DOHH2 (cell line): Measurements from ENCODE around the gene MYO1D.

Experiments used
- H3F3A ChIP-seq: fragments of 200-600 bp; sonication (generic), shearing (Covaris generic); 2 replicates; pipeline ENCODE4 v1.6.0; 2016; ENCODE audit warnings: antibody characterized with exemption, mild to moderate bottlenecking; ENCODE audit not compliant: control insufficient read depth, insufficient read depth
- H3K27ac ChIP-seq: fragments of 200-600 bp; sonication (generic); 2 replicates; pipeline ENCODE4 v1.5.1; 2014; ENCODE audit warnings: low read depth, mild to moderate bottlenecking, low read length, moderate library complexity
- H3K27me3 ChIP-seq: fragments of 200-600 bp; sonication (generic); 2 replicates; pipeline ENCODE4 v1.6.1; 2014; ENCODE audit warnings: mild to moderate bottlenecking, low read length, mixed read lengths; ENCODE audit not compliant: control insufficient read depth
- H3K36me3 ChIP-seq: fragments of 200-600 bp; sonication (generic); 2 replicates; pipeline ENCODE4 v1.6.1; 2014; ENCODE audit warnings: mild to moderate bottlenecking, low read length, moderate library complexity, mixed read lengths; ENCODE audit not compliant: control insufficient read depth
- H3K4me1 ChIP-seq: fragments of 200-600 bp; sonication (generic); 2 replicates; pipeline ENCODE4 v1.6.1; 2014; ENCODE audit warnings: mild to moderate bottlenecking, low read length, mixed read lengths; ENCODE audit not compliant: control insufficient read depth
- H3K4me2 ChIP-seq: fragments of 200-600 bp; sonication (generic); 2 replicates; pipeline ENCODE4 v1.6.0; 2014; ENCODE audit warnings: mild to moderate bottlenecking, low read length, moderate library complexity
- H3K4me3 ChIP-seq: fragments of 200-600 bp; sonication (generic); 2 replicates; pipeline ENCODE4 v1.5.1; 2014; ENCODE audit warnings: mild to moderate bottlenecking, low read length, mixed read lengths
- H3K79me2 ChIP-seq: fragments of 200-600 bp; sonication (generic); 2 replicates; pipeline ENCODE4 v1.6.1; 2014; ENCODE audit warnings: mild to moderate bottlenecking, low read length, mixed read lengths; ENCODE audit not compliant: control insufficient read depth
- H3K9me2 ChIP-seq: fragments of 200-600 bp; sonication (generic); replicated peaks from 2 replicates; pipeline ENCODE4 v1.6.1; 2014; ENCODE audit warnings: mild to moderate bottlenecking, low read length, mixed read lengths; ENCODE audit not compliant: control insufficient read depth
- H3K9me3 ChIP-seq: fragments of 200-600 bp; sonication (generic); 2 replicates; pipeline ENCODE4 v1.6.1; 2014; ENCODE audit warnings: antibody characterized with exemption, low read length, mixed read lengths; ENCODE audit not compliant: control insufficient read depth, insufficient read depth
- H4K20me1 ChIP-seq: fragments of 200-600 bp; sonication (generic); 2 replicates; pipeline ENCODE4 v1.6.0; 2014; ENCODE audit warnings: low read depth, mild to moderate bottlenecking, antibody characterized with exemption, low read length, moderate library complexity; ENCODE audit not compliant: control insufficient read depth, insufficient read depth
- EZH2phosphoT487 ChIP-seq: fragments of 200-600 bp; sonication (generic); IDR thresholded peaks from 2 replicates; pipeline ENCODE4 v1.6.1; 2017; ENCODE audit warnings: borderline replicate concordance, mild to moderate bottlenecking, antibody characterized with exemption, low read length, moderate library complexity, mixed read lengths
- TF ChIP-seq, protein P1 (sequence below): fragments of 200-600 bp; sonication (generic); IDR thresholded peaks from one replicate; pipeline ENCODE4 v1.5.1; 2014; ENCODE audit warnings: antibody characterized with exemption, mild to moderate bottlenecking, low read depth, low read length; ENCODE audit not compliant: poor library complexity, severe bottlenecking

Gene MYO1D

DNA sequence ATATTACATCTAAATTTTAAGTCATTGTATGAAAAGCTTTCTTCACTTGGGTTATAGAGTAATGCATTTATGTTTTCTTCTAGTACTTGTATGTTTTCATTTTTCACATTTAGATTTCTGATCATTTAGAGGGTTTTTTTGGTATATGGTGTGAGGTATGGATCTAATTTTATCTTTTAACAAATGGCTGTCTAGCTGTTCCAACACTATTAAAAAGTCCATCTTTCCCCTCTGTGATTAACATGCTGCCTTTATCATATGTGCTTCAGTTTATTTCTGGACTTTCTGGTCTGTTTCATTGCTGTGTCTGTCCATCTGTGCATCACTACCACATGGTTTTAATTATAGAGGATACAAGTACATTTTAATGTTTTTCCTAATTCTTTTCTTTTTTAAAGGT is 163.8 kb downstream of the MYO1D start:
- TF ChIP-seq, protein P1, sequence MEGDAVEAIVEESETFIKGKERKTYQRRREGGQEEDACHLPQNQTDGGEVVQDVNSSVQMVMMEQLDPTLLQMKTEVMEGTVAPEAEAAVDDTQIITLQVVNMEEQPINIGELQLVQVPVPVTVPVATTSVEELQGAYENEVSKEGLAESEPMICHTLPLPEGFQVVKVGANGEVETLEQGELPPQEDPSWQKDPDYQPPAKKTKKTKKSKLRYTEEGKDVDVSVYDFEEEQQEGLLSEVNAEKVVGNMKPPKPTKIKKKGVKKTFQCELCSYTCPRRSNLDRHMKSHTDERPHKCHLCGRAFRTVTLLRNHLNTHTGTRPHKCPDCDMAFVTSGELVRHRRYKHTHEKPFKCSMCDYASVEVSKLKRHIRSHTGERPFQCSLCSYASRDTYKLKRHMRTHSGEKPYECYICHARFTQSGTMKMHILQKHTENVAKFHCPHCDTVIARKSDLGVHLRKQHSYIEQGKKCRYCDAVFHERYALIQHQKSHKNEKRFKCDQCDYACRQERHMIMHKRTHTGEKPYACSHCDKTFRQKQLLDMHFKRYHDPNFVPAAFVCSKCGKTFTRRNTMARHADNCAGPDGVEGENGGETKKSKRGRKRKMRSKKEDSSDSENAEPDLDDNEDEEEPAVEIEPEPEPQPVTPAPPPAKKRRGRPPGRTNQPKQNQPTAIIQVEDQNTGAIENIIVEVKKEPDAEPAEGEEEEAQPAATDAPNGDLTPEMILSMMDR: no peak
- TF ChIP-seq EZH2phosphoT487: no peak

DNA sequence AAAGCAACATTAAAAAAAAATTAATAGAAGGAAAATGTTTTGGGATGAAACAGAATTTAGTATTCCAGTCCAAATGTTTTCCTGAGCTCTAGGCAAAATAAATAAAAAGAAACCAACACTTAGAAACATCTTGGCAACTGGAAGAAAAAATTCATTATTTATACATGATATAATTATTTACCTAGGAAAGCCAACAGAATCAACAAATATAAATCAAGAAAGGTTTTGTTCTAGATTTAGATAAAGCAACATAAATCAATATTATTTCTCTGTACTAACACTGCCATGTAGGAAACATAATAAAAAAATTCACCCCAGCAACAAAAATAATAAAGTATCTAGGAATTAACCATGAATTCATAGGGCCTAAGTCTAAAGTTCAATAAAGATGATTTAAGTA is 167.4 kb downstream of the MYO1D start:
- H3K4me1 ChIP-seq: no peaks in the 10 kb centered on the region
- no peaks in the 10 kb centered on the region for H4K20me1 ChIP-seq
- H3K27ac ChIP-seq: no peak overlapping the region
- no peak overlapping the region for H3K4me2 ChIP-seq
- no peaks in the 10 kb centered on the region for H3K9me3 ChIP-seq
- H3K4me3 ChIP-seq: no peak overlapping the region
- no peaks in the 10 kb centered on the region for H3K79me2 ChIP-seq
- no peaks in the 10 kb centered on the region for H3K9me2 ChIP-seq
- H3F3A ChIP-seq: no peaks in the 10 kb centered on the region
- H3K27me3 ChIP-seq: no peaks in the 10 kb centered on the region
- no peak for TF ChIP-seq EZH2phosphoT487
- TF ChIP-seq, protein P1: no peak
- H3K36me3 ChIP-seq: no peaks in the 10 kb centered on the region

More for the DNA sequence above, 163.8 kb downstream of the MYO1D start:
- Histone ChIP-seq H3K79me2 (no peaks in the 10 kb centered on the region), H4K20me1 (no peaks in the 10 kb centered on the region), H3K9me3 (no peaks in the 10 kb centered on the region), H3K27me3 (0 out of 2 replicates have a peak, but pooled peaks cover 2% of the 10 kb centered on the region), H3K27ac (no peak overlapping the region), H3K36me3 (no peaks in the 10 kb centered on the region), H3K4me2 (no peak overlapping the region), H3K4me1 (peaks cover 6% of the 10 kb centered on the region; the same call in 1 of the 2 replicates), H3K4me3 (no peak overlapping the region), H3F3A (no peaks in the 10 kb centered on the region), H3K9me2 (no peaks in the 10 kb centered on the region)

GRCh38 chr17:32701871-32702270 is 175.1 kb downstream of the MYO1D start:
- no peak overlapping the region for H3K4me2 ChIP-seq
- H3K27me3 ChIP-seq: no peaks in the 10 kb centered on the region
- TF ChIP-seq, protein P1: no peak
- no peak for TF ChIP-seq EZH2phosphoT487
- H4K20me1 ChIP-seq: no peaks in the 10 kb centered on the region
- no peaks in the 10 kb centered on the region for H3K79me2 ChIP-seq
- H3K4me1 ChIP-seq: no peaks in the 10 kb centered on the region
- H3K4me3 ChIP-seq: no peak overlapping the region
- no peaks in the 10 kb centered on the region for H3F3A ChIP-seq
- no peaks in the 10 kb centered on the region for H3K36me3 ChIP-seq
- H3K9me3 ChIP-seq: no peaks in the 10 kb centered on the region
- H3K27ac ChIP-seq: no peak overlapping the region
- H3K9me2 ChIP-seq: no peaks in the 10 kb centered on the region
